ENCODE measurements around the gene KCND2.

Gene KCND2

GRCh38 chr7:120792091-120792860 lies 519.3 kb downstream of the KCND2 start:
- Mint-ChIP-seq H3K27ac (no peak overlapping the region), H3K36me3 (ENCODE audit: low read depth) (no peaks in the 10 kb centered on the region), H3K4me1 (ENCODE audit: low read depth) (no peaks in the 10 kb centered on the region), H3K4me3 (no peak overlapping the region), H3K9me3 (no peaks in the 10 kb centered on the region), H3K27me3 (ENCODE audit: low read depth) (peaks cover 7% of the 10 kb centered on the region)

GRCh38 chr7:120792861-120793130 lies 519.8 kb downstream of the KCND2 start:
- H3K4me1 Mint-ChIP-seq (ENCODE audit: low read depth) = no peaks in the 10 kb centered on the region
- H3K27me3 Mint-ChIP-seq (ENCODE audit: low read depth) = peaks cover 7% of the 10 kb centered on the region
- H3K4me3 Mint-ChIP-seq = no peak overlapping the region
- no peaks in the 10 kb centered on the region for H3K36me3 Mint-ChIP-seq (ENCODE audit: low read depth)
- H3K27ac Mint-ChIP-seq = no peak overlapping the region
- H3K9me3 Mint-ChIP-seq = no peaks in the 10 kb centered on the region

GRCh38 chr7:120793213-120793936 lies 520.4 kb downstream of the KCND2 start:
- Mint-ChIP-seq H3K27ac (no peak overlapping the region), H3K9me3 (no peaks in the 10 kb centered on the region), H3K27me3 (ENCODE audit: low read depth) (peaks cover 6% of the 10 kb centered on the region), H3K4me3 (no peak overlapping the region), H3K4me1 (ENCODE audit: low read depth) (no peaks in the 10 kb centered on the region), H3K36me3 (ENCODE audit: low read depth) (no peaks in the 10 kb centered on the region)

GRCh38 chr7:120794106-120794729 lies 521.2 kb downstream of the KCND2 start:
- Mint-ChIP-seq H3K36me3 (ENCODE audit: low read depth) (no peaks in the 10 kb centered on the region), H3K9me3 (no peaks in the 10 kb centered on the region), H3K27ac (no peak overlapping the region), H3K27me3 (ENCODE audit: low read depth) (peaks cover 3% of the 10 kb centered on the region), H3K4me1 (ENCODE audit: low read depth) (no peaks in the 10 kb centered on the region), H3K4me3 (no peak overlapping the region)

DNA sequence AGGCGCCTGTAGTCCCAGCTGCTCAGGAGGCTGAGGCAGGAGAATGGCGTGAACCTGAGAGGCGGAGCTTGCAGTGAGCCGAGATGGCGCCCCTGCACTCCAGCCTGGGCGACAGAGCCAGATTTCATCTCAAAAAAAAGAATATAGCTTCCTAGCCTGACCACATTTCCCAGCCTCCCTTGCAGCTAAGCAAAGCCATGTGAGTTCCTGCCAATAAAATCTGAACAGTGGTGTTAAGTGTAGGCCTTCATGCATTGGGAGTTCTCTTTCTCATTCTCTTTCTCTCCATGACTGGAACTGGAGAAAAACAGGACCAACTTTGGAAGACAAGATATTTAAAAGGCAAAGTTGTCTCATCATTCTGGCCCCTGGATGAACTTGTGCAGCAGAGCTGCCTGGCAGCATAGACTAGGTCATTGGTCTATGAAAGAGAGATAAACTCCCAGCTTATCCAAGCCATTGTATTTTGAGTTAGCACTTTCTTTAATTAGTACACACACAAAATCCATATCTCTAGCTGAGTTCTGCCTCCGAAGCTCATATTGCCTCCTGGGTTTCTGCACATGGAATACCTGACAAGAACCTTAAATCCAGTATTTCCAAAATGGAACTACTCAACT lies 524.2 kb downstream of the KCND2 start:
- H3K27me3 Mint-ChIP-seq (ENCODE audit: low read depth) = peaks cover 3% of the 10 kb centered on the region
- H3K4me3 Mint-ChIP-seq = no peak overlapping the region
- no peaks in the 10 kb centered on the region for H3K9me3 Mint-ChIP-seq
- H3K27ac Mint-ChIP-seq = no peak overlapping the region
- H3K4me1 Mint-ChIP-seq (ENCODE audit: low read depth) = no peaks in the 10 kb centered on the region
- H3K36me3 Mint-ChIP-seq (ENCODE audit: low read depth) = no peaks in the 10 kb centered on the region

- Mint-ChIP-seq H3K27me3 (ENCODE audit: low read depth) (no peaks in the 10 kb centered on the region), H3K4me1 (ENCODE audit: low read depth) (no peaks in the 10 kb centered on the region), H3K9me3 (no peaks in the 10 kb centered on the region), H3K27ac (no peak overlapping the region), H3K4me3 (no peak overlapping the region), H3K36me3 (ENCODE audit: low read depth) (no peaks in the 10 kb centered on the region)
Measured at GRCh38 chr7:120799147-120799546, 526.2 kb downstream of the KCND2 start.
